HG03469 (cell line): Measurements from ENCODE around the gene SLC47A2.
"Not testable (repeated sequence)": the region's sequence is repeated elsewhere in the genome, so short reads cannot be mapped to it uniquely, and the experiment has no call there.

Experiments used
- ATAC-seq: cut with Tn5 transposase; IDR thresholded peaks from one replicate; pipeline ENCODE4 v1.9.1; 2021; ENCODE audit warnings: mild to moderate bottlenecking, moderate library complexity, moderate number of reproducible peaks; ENCODE audit not compliant: unreplicated experiment

The SLC47A2 gene

DNA sequence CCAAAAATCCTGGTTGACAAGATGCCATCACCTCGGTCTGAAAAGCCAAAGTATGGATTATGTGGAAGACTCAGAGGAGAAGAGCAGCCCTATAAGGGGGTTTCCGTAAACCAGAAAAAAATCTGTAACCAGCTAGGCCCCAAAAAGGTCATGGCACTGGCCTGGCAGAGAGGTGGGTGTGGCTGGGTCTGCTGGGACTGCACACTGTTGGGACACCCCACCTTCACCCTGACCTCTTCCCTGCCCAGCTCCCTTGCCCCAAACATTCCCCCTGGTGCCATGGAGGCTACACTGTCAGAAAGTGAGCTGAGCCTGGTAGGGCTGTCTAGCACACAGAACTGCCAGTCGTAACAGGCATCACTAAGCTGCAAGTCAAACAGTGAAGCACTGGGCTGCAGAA lies 6.5 kb downstream of the SLC47A2 start:
- ATAC-seq, result no peak

DNA sequence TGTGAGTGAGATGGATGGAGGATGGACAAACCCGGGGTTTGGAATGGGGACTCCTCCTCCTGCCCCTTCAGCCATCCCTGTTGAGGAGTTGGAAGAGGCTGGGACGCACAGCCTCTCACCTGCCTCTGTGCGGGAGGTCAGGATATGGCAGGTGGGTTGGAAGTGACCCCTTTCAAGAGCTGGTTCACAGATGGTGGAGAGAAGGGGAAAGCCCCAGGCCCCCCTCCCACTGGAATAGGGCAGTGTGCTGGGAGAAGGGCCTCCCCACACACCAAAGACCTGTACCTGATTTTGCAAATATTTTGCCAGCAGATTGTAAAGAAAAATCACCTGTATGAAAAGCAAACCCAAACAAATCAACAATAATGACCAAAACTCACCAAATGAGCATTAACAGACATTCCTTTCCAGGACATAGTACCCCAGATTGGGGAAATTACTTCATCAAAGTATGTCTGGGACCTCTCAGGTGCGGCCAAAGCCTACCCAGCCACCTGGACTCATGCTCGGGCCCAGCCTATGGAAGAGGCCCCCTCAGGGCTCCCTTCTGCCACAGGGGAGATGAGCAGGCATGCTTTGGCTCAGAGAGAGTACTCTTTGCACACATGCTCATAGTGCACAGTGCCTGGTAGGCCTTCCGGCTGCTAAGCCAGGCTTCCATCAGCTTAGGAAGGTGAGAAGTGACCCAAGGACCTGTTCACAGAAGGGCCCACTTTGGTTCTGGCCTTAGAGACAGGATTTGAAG lies 7.8 kb downstream of the SLC47A2 start:
- no peak for ATAC-seq

GRCh38 chr17:19707728-19708221 lies 8.6 kb downstream of the SLC47A2 start:
- no peak for ATAC-seq

- no peak for ATAC-seq
Measured at GRCh38 chr17:19706791-19707727, 9.3 kb downstream of the SLC47A2 start.

DNA sequence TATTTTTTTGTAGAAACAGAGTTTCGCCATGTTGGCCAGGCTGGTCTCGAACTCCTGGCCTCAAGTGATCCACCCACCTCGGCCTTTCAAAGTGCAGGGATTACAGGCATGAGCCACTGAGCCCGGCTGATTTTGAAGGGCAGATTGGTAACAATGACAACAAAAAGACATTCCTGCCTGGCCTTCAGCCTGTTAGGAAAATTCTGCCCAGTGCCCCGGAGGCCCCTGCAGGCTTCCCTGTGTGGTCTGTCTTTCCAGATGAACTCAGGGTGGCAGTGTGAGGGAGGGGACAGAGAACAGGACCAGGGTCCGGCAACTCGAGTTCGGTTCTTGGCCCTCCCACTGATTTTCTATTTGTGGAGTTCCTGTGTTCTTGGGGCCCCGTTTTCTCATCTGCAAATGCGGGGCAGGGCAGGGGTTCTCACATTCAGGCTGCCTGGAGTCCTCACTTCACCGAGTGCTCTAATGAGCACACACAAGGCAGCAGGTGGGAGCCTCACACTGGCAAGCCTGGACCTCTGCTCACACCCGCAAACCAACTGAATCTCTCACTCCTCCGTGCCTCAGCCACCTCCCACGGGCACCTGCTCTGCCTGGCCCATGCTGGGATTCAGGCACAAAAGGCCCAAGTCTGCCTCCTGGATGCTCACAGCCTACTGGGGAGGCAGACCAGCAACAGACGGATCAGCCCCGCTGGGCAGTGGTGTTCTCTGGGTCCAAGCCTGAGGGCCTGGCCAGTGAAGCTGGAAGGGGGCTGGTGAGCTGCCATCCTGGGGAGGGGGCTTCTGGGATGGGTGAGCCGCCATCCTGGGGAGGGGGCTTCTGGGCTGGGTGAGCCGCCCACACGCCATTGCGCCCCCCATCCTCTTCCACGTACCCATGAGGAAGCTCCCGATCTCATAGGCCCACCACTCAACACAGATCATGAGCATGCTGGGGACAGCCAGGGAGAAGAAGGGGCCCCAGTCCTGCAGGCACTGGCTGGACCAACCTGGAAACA lies 10.3 kb downstream of the SLC47A2 start:
- ATAC-seq, result no peak

- ATAC-seq, result no peak
Measured at GRCh38 chr17:19705201-19705600, 11.2 kb downstream of the SLC47A2 start.

GRCh38 chr17:19703828-19704613 lies 12.4 kb downstream of the SLC47A2 start:
- ATAC-seq, result no peak

GRCh38 chr17:19703106-19703827 lies 13.1 kb downstream of the SLC47A2 start:
- no peak for ATAC-seq

- ATAC-seq, result no peak
Measured at GRCh38 chr17:19702217-19702641, 14.2 kb downstream of the SLC47A2 start.

DNA sequence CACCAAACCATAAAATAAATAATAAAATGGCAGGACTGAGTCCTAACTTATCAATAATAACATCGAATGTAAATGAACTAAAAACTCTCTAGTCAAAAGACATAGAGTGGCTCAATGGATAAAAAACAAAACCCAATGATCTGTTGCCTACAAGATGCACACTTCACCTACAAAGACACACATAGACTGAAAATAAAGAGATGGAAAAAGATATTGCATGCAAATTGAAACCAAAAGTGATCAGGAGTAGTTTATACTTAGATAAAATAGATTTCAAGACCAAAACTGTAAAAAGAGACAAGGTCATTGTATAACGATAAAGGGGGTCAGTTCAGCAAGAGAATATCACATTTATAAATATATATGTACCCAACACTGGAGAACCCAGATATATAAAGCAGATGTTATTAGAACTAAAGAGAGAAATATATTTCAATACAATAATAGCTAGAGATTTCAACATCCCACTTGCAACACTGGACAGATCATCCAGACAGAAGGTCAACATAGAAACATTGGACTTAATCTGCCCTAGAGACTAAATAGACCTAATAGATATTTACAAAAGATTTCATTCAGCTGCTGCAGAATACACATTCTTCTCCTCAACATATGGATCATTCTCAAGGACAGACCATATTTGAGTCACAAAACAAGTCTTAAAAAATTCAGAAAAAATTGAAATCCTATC lies 29.8 kb downstream of the SLC47A2 start:
- no peak for ATAC-seq

GRCh38 chr17:19684909-19685580 lies 31.3 kb downstream of the SLC47A2 start:
- not testable (repeated sequence) for ATAC-seq

DNA sequence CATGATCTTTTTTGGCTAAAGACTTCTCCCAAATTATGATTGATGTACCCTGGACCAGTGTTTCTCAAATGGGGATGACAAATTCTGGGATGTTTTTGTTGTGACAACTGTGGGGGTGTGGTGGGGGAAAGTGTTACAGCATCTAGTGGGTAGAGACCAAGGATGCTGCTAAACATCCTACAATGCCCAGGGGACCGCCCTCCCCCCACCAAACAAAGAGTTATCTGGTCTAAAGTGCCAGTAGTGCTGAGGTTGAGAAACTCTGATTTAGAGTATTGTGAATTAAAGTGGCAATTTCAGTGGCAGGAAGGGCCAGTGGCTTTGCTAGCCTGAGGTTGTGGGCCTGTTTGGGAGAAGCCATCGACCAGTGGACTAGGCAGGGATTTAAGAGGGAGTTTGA lies 33.3 kb downstream of the SLC47A2 start:
- ATAC-seq, result no peak

DNA sequence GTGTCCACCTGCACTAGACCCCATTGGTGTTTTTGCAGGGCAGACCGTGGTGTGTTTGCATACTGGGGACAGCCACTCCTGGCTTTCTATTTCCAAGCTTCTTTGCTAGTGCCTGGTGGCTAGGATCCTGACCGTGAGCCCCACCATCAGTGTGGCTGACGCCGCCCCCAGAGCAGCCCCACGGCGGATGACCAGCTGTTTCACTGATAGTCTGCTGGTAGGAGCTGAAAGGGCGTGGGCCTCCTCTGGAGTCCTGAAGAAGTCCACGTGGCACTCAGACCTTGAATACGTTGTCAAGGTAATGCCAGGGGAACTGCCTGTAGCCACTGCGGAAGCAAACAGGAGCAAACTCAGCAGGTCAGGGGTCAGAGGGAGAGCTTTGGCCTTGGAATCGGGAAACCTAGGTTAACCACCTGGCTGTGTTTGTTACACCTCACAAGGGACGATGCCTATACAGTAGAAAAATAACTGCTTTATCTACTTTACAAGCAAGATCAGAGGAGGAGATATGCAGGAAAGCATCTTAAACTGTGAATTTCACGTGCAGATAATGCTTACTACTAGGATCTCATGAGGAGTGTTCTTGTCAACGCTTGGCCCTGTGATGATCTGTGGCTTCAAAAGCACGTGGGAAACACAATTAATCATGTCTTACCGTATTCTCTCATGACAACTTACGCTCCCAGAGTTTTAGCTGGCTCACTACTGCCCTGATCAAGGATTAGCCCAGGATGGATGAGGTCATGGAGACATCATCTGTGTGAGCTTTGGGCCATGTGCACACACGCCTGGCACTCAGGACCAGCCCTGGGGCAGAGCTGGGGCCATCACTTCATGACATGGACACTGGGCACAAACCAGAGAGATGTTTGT lies 37.6 kb downstream of the SLC47A2 start:
- ATAC-seq, result no peak

DNA sequence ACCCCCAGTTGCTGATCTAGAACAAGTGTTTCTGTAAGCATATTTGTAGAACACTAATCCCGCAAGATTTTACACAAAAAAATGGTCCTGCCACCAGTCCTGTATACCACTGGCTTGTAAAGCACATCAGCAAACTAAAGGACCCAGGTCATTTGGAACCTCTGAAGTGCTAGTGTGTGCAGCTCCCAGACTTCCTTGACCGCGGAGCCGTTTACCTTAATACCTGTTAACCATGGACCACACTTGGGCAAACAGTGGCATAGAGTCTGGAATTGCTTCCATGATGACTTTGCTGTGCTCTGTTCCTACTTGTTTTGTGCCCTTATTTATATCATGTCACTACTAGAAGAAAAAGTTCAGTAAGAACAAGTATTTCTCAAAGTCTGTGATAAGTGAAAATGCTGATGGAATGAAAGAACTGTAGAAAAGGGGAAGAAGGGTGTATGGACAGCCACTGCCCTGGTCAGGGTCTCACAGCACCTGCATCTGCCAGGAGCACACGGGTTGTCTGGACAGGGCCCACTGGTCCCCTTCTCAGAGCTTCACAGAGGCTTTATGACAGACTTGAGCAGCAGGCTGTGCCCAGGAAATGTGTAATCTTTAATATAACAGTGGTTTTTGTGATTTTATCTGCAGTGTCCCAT lies 38.5 kb downstream of the SLC47A2 start:
- no peak for ATAC-seq

GRCh38 chr17:19676896-19677295 lies 39.5 kb downstream of the SLC47A2 start:
- no peak for ATAC-seq

DNA sequence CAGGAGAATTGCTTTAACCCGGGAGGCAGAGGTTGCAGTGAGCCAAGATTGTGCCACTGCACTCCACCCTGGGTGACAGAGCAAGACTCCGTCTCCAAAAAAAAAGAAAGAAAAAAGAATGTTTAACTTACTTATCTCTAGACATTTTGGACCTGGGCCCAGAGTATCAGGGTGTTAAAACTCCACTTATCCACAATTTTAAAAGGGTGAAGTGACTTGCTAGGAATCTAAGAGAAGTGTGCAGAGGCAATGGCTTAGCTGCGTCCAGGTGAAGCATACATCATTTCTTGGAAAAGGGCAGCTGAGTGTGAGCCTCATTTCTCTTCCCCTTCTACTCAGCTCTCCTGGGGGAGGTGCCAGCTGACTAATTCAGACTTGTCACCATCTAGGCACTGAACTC lies 42.8 kb downstream of the SLC47A2 start:
- ATAC-seq, result no peak
